Gastroesophageal sphincter (tissue), 3 donors: ENCODE measurements around the gene SNAPC4.

Source experiments
- CTCF ChIP-seq, 4 experiments: fragments of 200-600 bp in 2 of 4; fragments of 450-650 bp in 2 of 4; sonication (generic) in 1 of 4; IDR thresholded peaks; one replicate each; pipeline ENCODE4 v1.5.1; 2017 to 2019; ENCODE audit warnings: antibody characterized with exemption in 4 of 4, mild to moderate bottlenecking in 2 of 4, moderate library complexity in 2 of 4
- EP300 ChIP-seq: sonication (generic); formaldehyde crosslinking; IDR thresholded peaks from one replicate; pipeline ENCODE4 v1.6.1; 2017; ENCODE audit warnings: antibody characterized with exemption, mild to moderate bottlenecking
- POLR2A ChIP-seq, 2 donors: fragments of 450-650 bp; IDR thresholded peaks; one replicate each; pipeline ENCODE4 v1.6.1; 2017; ENCODE audit warnings: antibody characterized with exemption in 2 of 2, mild to moderate bottlenecking in 2 of 2, moderate library complexity in 1 of 2
- POLR2AphosphoS5 ChIP-seq: sonication (generic); formaldehyde crosslinking; IDR thresholded peaks from one replicate; pipeline ENCODE4 v1.6.1; 2017; ENCODE audit warnings: antibody characterized with exemption

GRCh38 chr9:136379891-136380290, 20.1 kb downstream of the SNAPC4 start:
- TF ChIP-seq POLR2A (IDR thresholded peaks at IDR 0.05) (no peak), CTCF (IDR thresholded peaks at IDR 0.05) (no peak), EP300 (no peak), POLR2AphosphoS5 (no peak)
